Psoas muscle (tissue), 8 donors: Measurements from ENCODE around the gene DLG3. TPM values are rescaled to one million over a fixed set of nuclear protein-coding genes. Genes with fewer than 3 reads are reported as not detected.

ENCODE experiments used
- ATAC-seq, 4 donors: fragments of 200-7000 bp; cut with Tn5 transposase; one replicate each; pipeline ENCODE4 v1.9.1; 2020; ENCODE audit warnings: moderate library complexity in 3 of 4, mild to moderate bottlenecking in 2 of 4
- DNase-seq, 2 donors: peaks; one replicate each; pipeline ENCODE4 v3.0.0-alpha.2; 2020
- H3K27ac ChIP-seq: fragments of 200-600 bp; one replicate; pipeline ENCODE4 v1.8.0; 2022
- H3K27me3 ChIP-seq, 3 donors: fragments of 200-600 bp in 1 of 3; one replicate each; pipeline versions ENCODE4 v1.6.1 to v1.8.0; 2013 to 2022; ENCODE audit warnings: low read length in 2 of 3, mild to moderate bottlenecking in 2 of 3, moderate library complexity in 1 of 3; ENCODE audit not compliant: insufficient read depth in 3 of 3
- H3K36me3 ChIP-seq, 2 donors: fragments of 200-600 bp in 1 of 2; one replicate each; pipeline versions ENCODE4 v1.6.1 to v1.8.0; 2013 to 2022; ENCODE audit warnings: low read depth in 1 of 2, mild to moderate bottlenecking in 1 of 2, moderate library complexity in 1 of 2; ENCODE audit not compliant: insufficient read depth in 1 of 2
- H3K4me1 ChIP-seq: fragments of 200-600 bp; one replicate; pipeline ENCODE4 v1.8.0; 2022
- H3K4me3 ChIP-seq: fragments of 200-600 bp; one replicate; pipeline ENCODE4 v1.8.0; 2022; ENCODE audit warnings: mild to moderate bottlenecking
- H3K9me3 ChIP-seq: fragments of 200-600 bp; one replicate; pipeline ENCODE4 v1.8.0; 2022
- CTCF ChIP-seq: fragments of 200-600 bp; IDR thresholded peaks from one replicate; pipeline ENCODE4 v1.8.0; 2022; ENCODE audit warnings: antibody characterized with exemption
- WGBS, 3 donors: extraction: QIAGEN DNeasy Blood & Tissue Kit; methylation state at CpG; one replicate each; pipeline versions ENCODE4 v1.1.6 to v1.1.7; 2013; 5-methylcytosine and 5-hydroxymethylcytosine counted together
- intact Hi-C, 2 donors: fragments of 100-400 bp; cut with DNase I; formaldehyde crosslinking; loops; one replicate each; pipeline versions ENCODE4 v1.11.0 to v1.14.2; 2022
- polyA plus RNA-seq, 3 donors: library from polyadenylated mRNA; stranded (reverse); fragments of 200-250 nt; gene quantifications; one replicate each; pipeline ENCODE4 v1.2.3, GENCODE V29; 2013
- total RNA-seq, 4 donors: library from RNA; stranded (reverse); fragmentation: NEBNext Ultra II Directional in 2 of 4; extraction: Animal tissue kit (Norgen Biotek cat#: 25700) in 2 of 4; gene quantifications; one replicate each; pipeline versions ENCODE4 v1.2.1 to v1.2.4, GENCODE V29; 2021 to 2023
- donor health status: healthy with polysubstance abuse.
- donor health status: DM: no; HTN: no; CAD: no; lungs with moderate emphysema.
- donor health status: Bipolar disorder and iron deficiency.
- donor health status: healthy.
- donor health status: DM: yes; HTN: yes; CAD: no.
- donor health status: DM: no; HTN: no; CAD: no.
- donor health status: DM: no; HTN: no; CAD: no.
- donor health status: DM: yes; HTN: yes; CAD: no.

The DLG3 gene
- total and polyA plus RNA-seq, 7 donors: 0.27 to 1.6 (median 1.2) TPM

GRCh38 chrX:70498129-70498528 is 53.5 kb downstream of the DLG3 start:
- no peak overlapping the region for H3K27ac ChIP-seq
- H3K4me1 ChIP-seq: no peaks in the 10 kb centered on the region
- no peak for TF ChIP-seq CTCF
- no peak for DNase-seq
- intact Hi-C loops: no loop called here
- WGBS, 3 donors: 85 to 96% (median 89%) methylated on average over 2 of the region's 2 CpGs
- H3K36me3 ChIP-seq: peaks cover 0 to 15% of the 10 kb centered on the region in 2 donors
- H3K9me3 ChIP-seq: no peaks in the 10 kb centered on the region
- ATAC-seq: no peak
- no peak overlapping the region for H3K4me3 ChIP-seq
- H3K27me3 ChIP-seq: no peaks in the 10 kb centered on the region

- Histone ChIP-seq H3K4me3 (no peak overlapping the region), H3K9me3 (no peaks in the 10 kb centered on the region), H3K36me3 (peaks cover 0 to 5% of the 10 kb centered on the region in 2 donors), H3K4me1 (no peaks in the 10 kb centered on the region), H3K27me3 (peaks cover 0 to 13% (median 0%) of the 10 kb centered on the region in 3 donors), H3K27ac (no peak overlapping the region)
- 84 to 92% (median 92%) methylated on average over 4 of the region's 4 CpGs for WGBS, 3 donors
- ATAC-seq: no peak
- intact Hi-C loops: no loop called here
- no peak for TF ChIP-seq CTCF
- no peak for DNase-seq
These were observed 56.2 kb downstream of the DLG3 start for GRCh38 chrX:70500826-70501225.

GRCh38 chrX:70504772-70505450 is 60.3 kb downstream of the DLG3 start:
- DNase-seq (no peak), ATAC-seq (no peak)
- peaks cover 0 to 16% (median 0%) of the 10 kb centered on the region in 3 donors for H3K27me3 ChIP-seq
- no peaks in the 10 kb centered on the region for H3K9me3 ChIP-seq
- no peak for TF ChIP-seq CTCF
- WGBS, 3 donors: 69 to 90% (median 79%) methylated on average over 6 of the region's 6 CpGs
- H3K36me3 ChIP-seq: no peaks in the 10 kb centered on the region
- H3K4me1 ChIP-seq: no peaks in the 10 kb centered on the region
- intact Hi-C loops: no loop called here
- H3K27ac ChIP-seq: no peak overlapping the region
- no peak overlapping the region for H3K4me3 ChIP-seq

- Histone ChIP-seq H3K36me3 (no peaks in the 10 kb centered on the region), H3K27me3 (peaks cover 0 to 19% (median 0%) of the 10 kb centered on the region in 3 donors), H3K27ac (no peak overlapping the region), H3K4me3 (no peak overlapping the region), H3K4me1 (no peaks in the 10 kb centered on the region), H3K9me3 (no peaks in the 10 kb centered on the region)
- intact Hi-C loops: no loop called here
- 51 to 82% (median 66%) methylated on average over 4 of the region's 4 CpGs for WGBS, 3 donors
- TF ChIP-seq CTCF: no peak
- DNase-seq (no peak), ATAC-seq (no peak)
These were observed 60.8 kb downstream of the DLG3 start for GRCh38 chrX:70505451-70505841.
